Uterus (tissue), 2 donors: ENCODE results near the gene ZNF652.

Experiments
- CTCF ChIP-seq, 4 experiments: fragments of 200-600 bp in 2 of 4; fragments of 450-650 bp in 2 of 4; sonication (generic) in 2 of 4; IDR thresholded peaks; one replicate each; pipeline ENCODE4 v1.5.1; 2016 to 2019; ENCODE audit warnings: antibody characterized with exemption in 4 of 4, mild to moderate bottlenecking in 2 of 4, moderate library complexity in 1 of 4
- POLR2A ChIP-seq, 2 donors: fragments of 450-650 bp; IDR thresholded peaks; one replicate each; pipeline ENCODE4 v1.6.1; 2016; ENCODE audit warnings: antibody characterized with exemption in 2 of 2, mild to moderate bottlenecking in 1 of 2, moderate library complexity in 1 of 2

- no peak for TF ChIP-seq CTCF (IDR thresholded peaks at IDR 0.05)
- no peak for TF ChIP-seq POLR2A (IDR thresholded peaks at IDR 0.05)
Observed at GRCh38 chr17:49254066-49254465, 108.0 kb downstream of the ZNF652 start.
